Activated B cell treated with CpG ODN at 0.5 μM for 24 hours (primary cell): ENCODE measurements around the gene BAZ2B. TPM values are rescaled to one million over a fixed set of nuclear protein-coding genes. Genes with fewer than 3 reads are reported as not detected.

Experiments
- ATAC-seq: fragments of 200-7000 bp; cut with Tn5 transposase; one replicate; pipeline ENCODE4 v1.10.0; 2021; ENCODE audit warnings: low read depth, mild to moderate bottlenecking, moderate library complexity
- CTCF ChIA-PET: fragments of 350-600 bp; sonication (Branson Sonifier 250); formaldehyde crosslinking; loops from one replicate; lab custom pipeline; 2021; ENCODE audit warnings: antibody characterized with exemption; lab: Charles Lee
- POLR2A ChIA-PET: fragments of 350-600 bp; sonication (Branson Sonifier 250); formaldehyde crosslinking; loops from one replicate; lab custom pipeline; 2021; ENCODE audit warnings: antibody characterized with exemption; lab: Charles Lee
- DNase-seq: peaks from one replicate; pipeline ENCODE4 v3.0.0; 2022
- H3K27ac Mint-ChIP-seq: one replicate; pipeline ENCODE4 v1.8.0; 2020; ENCODE audit warnings: mixed read lengths
- H3K27me3 Mint-ChIP-seq: one replicate; pipeline ENCODE4 v1.8.0; 2021; ENCODE audit warnings: mixed read lengths
- H3K36me3 Mint-ChIP-seq: one replicate; pipeline ENCODE4 v1.8.0; 2021; ENCODE audit warnings: low read depth, mixed read lengths
- H3K4me1 Mint-ChIP-seq: one replicate; pipeline ENCODE4 v1.8.0; 2021; ENCODE audit warnings: mixed read lengths
- H3K4me3 Mint-ChIP-seq: one replicate; pipeline ENCODE4 v1.8.0; 2020; ENCODE audit warnings: mild to moderate bottlenecking, mixed read lengths
- H3K9me3 Mint-ChIP-seq: one replicate; pipeline ENCODE4 v1.8.0; 2020; ENCODE audit warnings: mixed read lengths
- intact Hi-C: fragments of 100-400 bp; cut with micrococcal nuclease; formaldehyde crosslinking; loops from one replicate; pipeline ENCODE4 v1.15.1; 2024
- total RNA-seq: library from RNA; stranded (reverse); gene quantifications from 2 replicates; pipeline ENCODE4 v1.2.3, GENCODE V29; 2022
- TF ChIP-seq, protein P1 (sequence below): fragments of 200-600 bp; IDR thresholded peaks from one replicate; pipeline ENCODE4 v1.8.0; 2022; ENCODE audit warnings: antibody characterized with exemption, mild to moderate bottlenecking

BAZ2B gene
- total RNA-seq, 1 donor from 2014 or later: 22.0 TPM

DNA sequence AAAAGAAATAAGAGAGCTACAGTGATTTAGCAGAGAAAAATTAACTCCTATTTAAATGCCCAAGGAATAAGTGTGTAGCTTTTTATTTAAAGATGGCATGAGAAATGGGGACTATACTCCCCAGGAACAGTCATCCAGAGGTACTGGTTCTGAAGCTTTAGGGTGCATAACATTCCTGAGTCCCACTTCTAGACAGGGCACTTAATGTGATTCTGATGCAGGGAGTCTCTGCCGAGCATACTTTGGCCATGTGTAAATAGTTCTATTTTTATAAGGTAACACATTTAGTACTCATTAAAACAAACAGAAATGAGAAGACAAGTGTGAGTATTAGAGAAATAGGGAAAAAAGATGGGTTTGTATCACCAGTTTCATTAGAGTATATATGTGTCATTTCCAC lies 175.2 kb downstream of the BAZ2B start:
- POLR2A ChIA-PET: no interaction called here
- no peak overlapping the region for H3K27ac Mint-ChIP-seq
- H3K9me3 Mint-ChIP-seq: no peaks in the 10 kb centered on the region
- no peaks in the 10 kb centered on the region for H3K4me1 Mint-ChIP-seq
- no peak overlapping the region for H3K4me3 Mint-ChIP-seq
- TF ChIP-seq, protein P1, sequence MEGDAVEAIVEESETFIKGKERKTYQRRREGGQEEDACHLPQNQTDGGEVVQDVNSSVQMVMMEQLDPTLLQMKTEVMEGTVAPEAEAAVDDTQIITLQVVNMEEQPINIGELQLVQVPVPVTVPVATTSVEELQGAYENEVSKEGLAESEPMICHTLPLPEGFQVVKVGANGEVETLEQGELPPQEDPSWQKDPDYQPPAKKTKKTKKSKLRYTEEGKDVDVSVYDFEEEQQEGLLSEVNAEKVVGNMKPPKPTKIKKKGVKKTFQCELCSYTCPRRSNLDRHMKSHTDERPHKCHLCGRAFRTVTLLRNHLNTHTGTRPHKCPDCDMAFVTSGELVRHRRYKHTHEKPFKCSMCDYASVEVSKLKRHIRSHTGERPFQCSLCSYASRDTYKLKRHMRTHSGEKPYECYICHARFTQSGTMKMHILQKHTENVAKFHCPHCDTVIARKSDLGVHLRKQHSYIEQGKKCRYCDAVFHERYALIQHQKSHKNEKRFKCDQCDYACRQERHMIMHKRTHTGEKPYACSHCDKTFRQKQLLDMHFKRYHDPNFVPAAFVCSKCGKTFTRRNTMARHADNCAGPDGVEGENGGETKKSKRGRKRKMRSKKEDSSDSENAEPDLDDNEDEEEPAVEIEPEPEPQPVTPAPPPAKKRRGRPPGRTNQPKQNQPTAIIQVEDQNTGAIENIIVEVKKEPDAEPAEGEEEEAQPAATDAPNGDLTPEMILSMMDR: no peak
- ATAC-seq (no peak), DNase-seq (no peak)
- H3K36me3 Mint-ChIP-seq: peaks cover 64% of the 10 kb centered on the region
- no peaks in the 10 kb centered on the region for H3K27me3 Mint-ChIP-seq
- intact Hi-C loops: no loop called here
- CTCF ChIA-PET: no interaction called here

DNA sequence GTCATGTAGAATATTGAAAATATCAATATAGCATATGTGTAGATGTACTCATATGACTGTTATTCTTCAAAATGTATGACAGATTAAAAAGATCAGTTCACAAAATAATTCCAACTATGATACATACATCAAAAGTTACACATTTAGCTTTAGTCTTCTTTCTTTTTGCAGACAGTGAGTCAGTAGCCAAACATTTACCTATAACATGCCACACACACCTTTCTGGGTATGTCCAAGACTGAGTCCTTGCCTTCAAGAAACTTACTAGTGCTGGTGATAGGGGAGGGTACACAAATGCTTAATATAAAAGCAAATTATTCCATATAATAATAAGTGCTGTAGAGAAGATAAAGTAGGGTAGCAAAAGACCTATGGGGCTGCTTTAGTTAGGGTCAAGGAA lies 176.9 kb downstream of the BAZ2B start:
- ChIA-PET CTCF (no interaction called here), POLR2A (no interaction called here)
- peaks cover 48% of the 10 kb centered on the region for H3K36me3 Mint-ChIP-seq
- DNase-seq (no peak), ATAC-seq (no peak)
- H3K27me3 Mint-ChIP-seq: no peaks in the 10 kb centered on the region
- no peaks in the 10 kb centered on the region for H3K9me3 Mint-ChIP-seq
- no peaks in the 10 kb centered on the region for H3K4me1 Mint-ChIP-seq
- intact Hi-C loops: no loop called here
- H3K27ac Mint-ChIP-seq: no peak overlapping the region
- H3K4me3 Mint-ChIP-seq: no peak overlapping the region
- TF ChIP-seq, protein P1: no peak

DNA sequence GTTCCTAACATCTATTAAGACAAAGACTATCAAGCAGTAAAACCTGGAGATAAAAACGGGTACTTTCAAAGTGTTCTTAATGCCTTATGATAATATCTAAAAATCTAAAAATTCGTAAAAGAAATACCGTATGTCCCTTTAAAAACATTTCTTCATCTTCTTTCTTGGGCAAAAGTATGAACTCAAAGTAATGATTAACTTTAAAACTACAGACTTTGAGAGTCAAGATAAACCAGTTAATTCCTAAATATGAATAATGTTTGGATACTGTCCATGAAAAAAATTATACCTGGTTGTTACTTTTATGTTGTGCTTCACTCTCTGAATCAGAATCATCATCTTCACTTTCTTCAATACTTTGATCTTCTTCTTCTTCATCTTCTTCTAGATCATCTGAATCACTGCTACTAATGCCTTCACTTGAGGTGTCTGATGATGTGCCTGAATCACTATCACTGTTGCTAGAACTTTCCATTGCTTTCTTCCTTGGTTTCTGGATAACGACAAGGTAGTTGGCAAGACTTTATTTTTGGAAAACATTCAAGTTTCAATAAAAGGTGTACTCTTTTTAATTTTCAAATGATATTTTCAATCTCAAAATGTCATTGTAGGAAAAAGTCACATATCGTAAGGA lies 177.5 kb downstream of the BAZ2B start:
- Mint-ChIP-seq H3K4me3 (no peak overlapping the region), H3K4me1 (no peaks in the 10 kb centered on the region), H3K27me3 (no peaks in the 10 kb centered on the region), H3K9me3 (no peaks in the 10 kb centered on the region), H3K27ac (no peak overlapping the region), H3K36me3 (peaks cover 43% of the 10 kb centered on the region)
- intact Hi-C loops: no loop called here
- no peak for DNase-seq
- ATAC-seq: no peak
- POLR2A ChIA-PET: no interaction called here
- CTCF ChIA-PET: no interaction called here
- TF ChIP-seq, protein P1: no peak

DNA sequence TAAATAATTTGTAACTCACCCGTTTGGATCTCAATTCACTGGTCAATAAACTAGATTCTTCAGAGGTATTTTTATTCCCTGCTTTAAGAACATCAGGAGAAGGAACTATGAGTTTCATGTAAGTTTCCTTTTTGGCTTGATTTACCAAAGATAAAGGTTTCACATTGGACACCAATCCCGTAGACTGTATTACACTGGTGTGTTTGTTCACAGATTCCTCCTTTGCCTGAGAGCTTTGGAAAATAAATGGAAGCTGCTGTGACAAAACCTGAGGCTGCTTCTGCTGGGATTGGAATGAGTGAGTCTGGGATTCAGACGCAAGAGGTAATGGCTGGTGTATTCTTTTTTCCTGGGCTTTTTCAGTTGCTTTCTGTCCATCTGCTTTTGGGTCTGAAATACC lies 178.1 kb downstream of the BAZ2B start:
- DNase-seq (no peak), ATAC-seq (no peak)
- ChIA-PET CTCF (no interaction called here), POLR2A (no interaction called here)
- no peaks in the 10 kb centered on the region for H3K9me3 Mint-ChIP-seq
- H3K4me3 Mint-ChIP-seq: no peak overlapping the region
- H3K4me1 Mint-ChIP-seq: no peaks in the 10 kb centered on the region
- peaks cover 41% of the 10 kb centered on the region for H3K36me3 Mint-ChIP-seq
- TF ChIP-seq, protein P1: no peak
- H3K27me3 Mint-ChIP-seq: no peaks in the 10 kb centered on the region
- H3K27ac Mint-ChIP-seq: no peak overlapping the region
- intact Hi-C loops: no loop called here

DNA sequence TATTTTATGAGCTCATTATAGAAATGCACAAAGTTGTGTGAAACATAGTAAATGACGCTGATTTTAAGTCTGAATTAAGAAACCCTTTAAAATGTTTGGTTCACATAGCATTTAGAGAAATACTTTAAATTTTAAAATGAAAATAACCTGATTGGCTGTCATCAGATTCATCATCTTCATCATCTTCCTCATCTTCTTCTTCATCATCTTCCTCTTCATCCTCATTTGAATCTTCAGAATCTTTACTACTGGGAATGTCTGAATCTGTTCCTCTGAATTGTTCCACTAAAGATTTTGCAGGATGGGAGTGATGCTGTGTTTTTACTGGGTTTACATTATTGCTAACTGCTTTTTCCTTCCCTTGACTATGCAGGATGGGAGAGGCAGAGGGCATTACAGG lies 183.7 kb downstream of the BAZ2B start:
- no peaks in the 10 kb centered on the region for H3K27me3 Mint-ChIP-seq
- H3K4me1 Mint-ChIP-seq: no peaks in the 10 kb centered on the region
- H3K4me3 Mint-ChIP-seq: no peak overlapping the region
- ATAC-seq (no peak), DNase-seq (no peak)
- intact Hi-C loops: no loop called here
- ChIA-PET POLR2A (no interaction called here), CTCF (no interaction called here)
- no peaks in the 10 kb centered on the region for H3K9me3 Mint-ChIP-seq
- TF ChIP-seq, protein P1: no peak
- peaks cover 43% of the 10 kb centered on the region for H3K36me3 Mint-ChIP-seq
- no peak overlapping the region for H3K27ac Mint-ChIP-seq
